EH (cell line): ENCODE results near the gene PACSIN1.

Experiments
- DNase-seq: peaks from one replicate; pipeline ENCODE4 v3.0.0-alpha.2; 2015; ENCODE audit warnings: low read depth

The PACSIN1 gene

GRCh38 chr6:34544776-34545471 lies 79.0 kb downstream of the PACSIN1 start:
- no peak for DNase-seq

GRCh38 chr6:34546551-34547321 lies 80.9 kb downstream of the PACSIN1 start:
- no peak for DNase-seq

GRCh38 chr6:34547701-34548644 lies 82.1 kb downstream of the PACSIN1 start:
- no peak for DNase-seq

- DNase-seq: no peak
Observed at GRCh38 chr6:34549026-34549803, 83.3 kb downstream of the PACSIN1 start.

- no peak for DNase-seq
Observed at GRCh38 chr6:34549804-34550202, 83.9 kb downstream of the PACSIN1 start.

- DNase-seq: no peak
Observed at GRCh38 chr6:34551720-34552119, 85.8 kb downstream of the PACSIN1 start.

- no peak for DNase-seq
Observed at GRCh38 chr6:34552620-34553019, 86.7 kb downstream of the PACSIN1 start.

- DNase-seq: no peak
Observed at GRCh38 chr6:34553146-34553545, 87.3 kb downstream of the PACSIN1 start.

GRCh38 chr6:34553750-34554149 lies 87.9 kb downstream of the PACSIN1 start:
- no peak for DNase-seq

GRCh38 chr6:34554291-34555006 lies 88.6 kb downstream of the PACSIN1 start:
- no peak for DNase-seq

GRCh38 chr6:34555007-34555322 lies 89.1 kb downstream of the PACSIN1 start:
- DNase-seq: no peak

GRCh38 chr6:34555328-34555727 lies 89.5 kb downstream of the PACSIN1 start:
- no peak for DNase-seq

- no peak for DNase-seq
Observed at GRCh38 chr6:34556031-34556471, 90.2 kb downstream of the PACSIN1 start, which contains the start of gene SPDEF. SPDEF (minus strand) TSS chr6:34556329; CDS start chr6:34544455, 11,874 bp downstream.

GRCh38 chr6:34556493-34556892 lies 90.6 kb downstream of the PACSIN1 start:
- no peak for DNase-seq

- DNase-seq: no peak
Observed at GRCh38 chr6:34557228-34557627, 91.4 kb downstream of the PACSIN1 start.

- DNase-seq: no peak
Observed at GRCh38 chr6:34558172-34558714, 92.4 kb downstream of the PACSIN1 start.

GRCh38 chr6:34559651-34560365 lies 93.9 kb downstream of the PACSIN1 start:
- no peak for DNase-seq

- peak; percentile 49 for DNase-seq
Observed at GRCh38 chr6:34560366-34561226, 94.7 kb downstream of the PACSIN1 start.

- no peak for DNase-seq
Observed at GRCh38 chr6:34561227-34561530, 95.3 kb downstream of the PACSIN1 start.
